ENCODE data around the gene GRIN3A.
"Not testable (repeated sequence)": the region's sequence is repeated elsewhere in the genome, so short reads cannot be mapped to it uniquely, and the experiment has no call there.

GRIN3A gene

GRCh38 chr9:101590901-101591300 lies 147.5 kb downstream of the GRIN3A start:
- Mint-ChIP-seq H3K36me3 (ENCODE audit: low read depth) (no peaks in the 10 kb centered on the region), H3K27me3 (ENCODE audit: low read depth, poor library complexity) (peaks cover 4% of the 10 kb centered on the region), H3K4me3 (no peak overlapping the region), H3K27ac (no peak overlapping the region), H3K9me3 (no peaks in the 10 kb centered on the region), H3K4me1 (no peaks in the 10 kb centered on the region)
- DNase-seq, result no peak
- TF ChIP-seq CTCF (IDR thresholded peaks at IDR 0.05), result no peak

GRCh38 chr9:101590074-101590473 lies 148.4 kb downstream of the GRIN3A start:
- H3K36me3 Mint-ChIP-seq (ENCODE audit: low read depth); DNase-seq; H3K27me3 Mint-ChIP-seq (ENCODE audit: low read depth, poor library complexity); H3K27ac Mint-ChIP-seq; H3K4me3 Mint-ChIP-seq; H3K4me1 Mint-ChIP-seq; H3K9me3 Mint-ChIP-seq: not testable (repeated sequence)

GRCh38 chr9:101587332-101588043 lies 151.0 kb downstream of the GRIN3A start:
- no peaks in the 10 kb centered on the region for H3K4me1 Mint-ChIP-seq
- no peak for TF ChIP-seq CTCF (IDR thresholded peaks at IDR 0.05)
- no peak overlapping the region for H3K4me3 Mint-ChIP-seq
- H3K36me3 Mint-ChIP-seq (ENCODE audit: low read depth), result no peaks in the 10 kb centered on the region
- H3K9me3 Mint-ChIP-seq, result no peaks in the 10 kb centered on the region
- no peak overlapping the region for H3K27ac Mint-ChIP-seq
- H3K27me3 Mint-ChIP-seq (ENCODE audit: low read depth, poor library complexity), result no peaks in the 10 kb centered on the region
- no peak for DNase-seq

- Mint-ChIP-seq H3K4me3 (no peak overlapping the region), H3K27ac (no peak overlapping the region), H3K36me3 (ENCODE audit: low read depth) (no peaks in the 10 kb centered on the region), H3K4me1 (no peaks in the 10 kb centered on the region), H3K9me3 (no peaks in the 10 kb centered on the region), H3K27me3 (ENCODE audit: low read depth, poor library complexity) (no peaks in the 10 kb centered on the region)
- DNase-seq, result no peak
- TF ChIP-seq CTCF (IDR thresholded peaks at IDR 0.05), result no peak
Observed at GRCh38 chr9:101586651-101587050, 151.8 kb downstream of the GRIN3A start.

- Mint-ChIP-seq H3K36me3 (ENCODE audit: low read depth) (no peaks in the 10 kb centered on the region), H3K9me3 (no peaks in the 10 kb centered on the region), H3K4me1 (no peaks in the 10 kb centered on the region), H3K27me3 (ENCODE audit: low read depth, poor library complexity) (peaks cover 4% of the 10 kb centered on the region), H3K4me3 (no peak overlapping the region), H3K27ac (no peak overlapping the region)
- TF ChIP-seq CTCF (IDR thresholded peaks at IDR 0.05), result no peak
- DNase-seq, result no peak
Observed at GRCh38 chr9:101585740-101586139, 152.7 kb downstream of the GRIN3A start.

- no peaks in the 10 kb centered on the region for H3K36me3 Mint-ChIP-seq (ENCODE audit: low read depth)
- no peaks in the 10 kb centered on the region for H3K4me1 Mint-ChIP-seq
- DNase-seq, result no peak
- no peaks in the 10 kb centered on the region for H3K9me3 Mint-ChIP-seq
- H3K4me3 Mint-ChIP-seq, result no peak overlapping the region
- TF ChIP-seq CTCF (IDR thresholded peaks at IDR 0.05), result no peak
- H3K27me3 Mint-ChIP-seq (ENCODE audit: low read depth, poor library complexity), result peaks cover 4% of the 10 kb centered on the region
- no peak overlapping the region for H3K27ac Mint-ChIP-seq
Observed at GRCh38 chr9:101582553-101582952, 155.9 kb downstream of the GRIN3A start.
